Natural killer cell treated with Interleukin-12 subunit alpha and Interleukin-12 subunit beta and Interleukin-15 and Interleukin-18, amount 100 ng/mL, for 72 hours (primary cell): ENCODE results near the gene UBXN2A. TPM values are rescaled to one million over a fixed set of nuclear protein-coding genes. Genes with fewer than 3 reads are reported as not detected.
"Not testable (repeated sequence)": the region's sequence is repeated elsewhere in the genome, so short reads cannot be mapped to it uniquely, and the experiment has no call there.

Experiments used
- ATAC-seq, 2 donors: fragments of 150-1000 bp; cut with Tn5 transposase in 1 of 2; sonication (Bioruptor Pico), chemical (Tn5 transposase) in 1 of 2; 2 replicates each; pipeline ENCODE4 v1.10.0; 2021
- DNase-seq: peaks from one replicate; pipeline ENCODE4 v3.0.0; 2022; ENCODE audit warnings: low spot score
- H3K27ac Mint-ChIP-seq, 2 donors: 1 replicate in 1 of 2; 2 replicates in 1 of 2; pipeline ENCODE4 v1.8.0; 2022; ENCODE audit warnings: mixed read lengths in 2 of 2, mild to moderate bottlenecking in 1 of 2, moderate library complexity in 1 of 2
- H3K27me3 Mint-ChIP-seq, 2 donors: 1 replicate in 1 of 2; 2 replicates in 1 of 2; pipeline ENCODE4 v1.8.0; 2022; ENCODE audit warnings: mixed read lengths in 2 of 2
- H3K36me3 Mint-ChIP-seq: one replicate; pipeline ENCODE4 v1.8.0; 2022; ENCODE audit warnings: mixed read lengths
- H3K4me1 Mint-ChIP-seq, 2 donors: 1 replicate in 1 of 2; 2 replicates in 1 of 2; pipeline ENCODE4 v1.8.0; 2022; ENCODE audit warnings: low read depth in 2 of 2, mixed read lengths in 2 of 2, mild to moderate bottlenecking in 1 of 2
- H3K4me3 Mint-ChIP-seq: one replicate; pipeline ENCODE4 v1.8.0; 2022; ENCODE audit warnings: mixed read lengths
- H3K9me3 Mint-ChIP-seq: 2 replicates; pipeline ENCODE4 v1.8.0; 2022; ENCODE audit warnings: mixed read lengths
- total RNA-seq, 2 donors: library from RNA; stranded (reverse); gene quantifications; one replicate each; pipeline ENCODE4 v1.2.3, GENCODE V29; 2022

The UBXN2A gene
- total RNA-seq, 2 donors from 2014 or later: 11.2 to 14.1 TPM

GRCh38 chr2:24011250-24012104, 71.2 kb downstream of the UBXN2A start:
- H3K9me3 Mint-ChIP-seq: no peaks in the 10 kb centered on the region
- DNase-seq (no peak), ATAC-seq (no peak)
- H3K27me3 Mint-ChIP-seq: peaks cover 8 to 11% of the 10 kb centered on the region in 2 donors
- peak overlapping the region; percentile 11 for H3K4me3 Mint-ChIP-seq
- no peaks in the 10 kb centered on the region for H3K36me3 Mint-ChIP-seq
- H3K4me1 Mint-ChIP-seq: peaks cover 9 to 13% of the 10 kb centered on the region in 2 donors
- H3K27ac Mint-ChIP-seq: no peak overlapping the region

DNA sequence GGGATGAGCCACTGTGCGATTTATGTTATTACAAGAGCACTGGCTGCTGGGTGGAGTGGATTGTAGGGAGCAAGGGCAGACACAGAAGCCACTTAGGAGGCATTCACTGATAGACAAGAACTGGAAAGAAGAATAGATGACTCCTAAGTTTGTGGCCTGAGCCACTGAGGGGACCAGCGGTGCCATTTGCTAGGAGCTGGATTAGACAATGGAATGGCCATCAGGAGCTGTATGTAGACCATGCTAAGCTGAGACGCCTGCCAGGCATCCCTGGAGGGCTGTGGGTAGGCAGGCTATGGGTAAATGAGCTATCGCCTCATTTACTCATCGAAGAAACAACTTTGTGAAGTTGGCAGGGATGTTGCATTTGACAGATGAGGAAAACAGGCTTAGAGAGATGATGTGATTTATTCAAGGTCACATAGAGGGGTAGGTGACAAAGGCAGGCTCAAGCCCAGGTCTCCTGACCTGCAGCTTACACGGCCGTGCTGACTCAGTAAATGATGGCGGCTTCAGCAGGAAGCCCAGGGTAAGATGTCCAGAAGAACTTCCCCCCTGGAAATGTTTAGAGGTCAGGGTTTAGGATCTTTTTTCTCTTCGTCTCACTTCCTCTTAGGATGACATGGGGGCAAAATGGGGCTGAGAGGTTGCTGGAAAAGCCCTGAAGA, 72.4 kb downstream of the UBXN2A start:
- H3K9me3 Mint-ChIP-seq: no peaks in the 10 kb centered on the region
- no peaks in the 10 kb centered on the region for H3K36me3 Mint-ChIP-seq
- H3K4me3 Mint-ChIP-seq: no peak overlapping the region
- no peak for DNase-seq
- H3K4me1 Mint-ChIP-seq: peaks cover 9 to 13% of the 10 kb centered on the region in 2 donors
- H3K27ac Mint-ChIP-seq: no peak overlapping the region
- no peak for ATAC-seq
- peaks cover 8 to 11% of the 10 kb centered on the region in 2 donors for H3K27me3 Mint-ChIP-seq

DNA sequence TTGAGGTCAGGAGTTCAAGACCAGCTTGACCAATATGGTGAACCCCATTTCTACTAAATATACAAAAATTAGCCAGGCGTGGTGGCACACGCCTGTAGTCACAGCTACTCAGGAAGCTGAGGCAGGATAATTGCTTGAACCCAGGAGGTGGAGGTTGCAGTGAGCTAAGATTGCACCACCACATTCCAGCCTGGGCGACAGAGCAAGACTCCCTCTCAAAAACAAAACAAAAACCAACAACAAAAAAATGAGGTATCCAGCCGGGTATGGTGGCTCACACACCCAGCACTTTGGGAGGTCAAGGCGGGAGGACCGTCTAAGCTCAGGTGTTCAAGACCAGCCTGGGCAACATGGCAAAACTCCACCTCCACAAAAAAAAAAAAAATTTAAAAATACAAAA, 74.6 kb downstream of the UBXN2A start:
- peaks cover 9 to 13% of the 10 kb centered on the region in 2 donors for H3K4me1 Mint-ChIP-seq
- peaks cover 8 to 11% of the 10 kb centered on the region in 2 donors for H3K27me3 Mint-ChIP-seq
- H3K4me3 Mint-ChIP-seq, H3K27ac Mint-ChIP-seq, DNase-seq, H3K9me3 Mint-ChIP-seq, H3K36me3 Mint-ChIP-seq, ATAC-seq: not testable (repeated sequence)

DNA sequence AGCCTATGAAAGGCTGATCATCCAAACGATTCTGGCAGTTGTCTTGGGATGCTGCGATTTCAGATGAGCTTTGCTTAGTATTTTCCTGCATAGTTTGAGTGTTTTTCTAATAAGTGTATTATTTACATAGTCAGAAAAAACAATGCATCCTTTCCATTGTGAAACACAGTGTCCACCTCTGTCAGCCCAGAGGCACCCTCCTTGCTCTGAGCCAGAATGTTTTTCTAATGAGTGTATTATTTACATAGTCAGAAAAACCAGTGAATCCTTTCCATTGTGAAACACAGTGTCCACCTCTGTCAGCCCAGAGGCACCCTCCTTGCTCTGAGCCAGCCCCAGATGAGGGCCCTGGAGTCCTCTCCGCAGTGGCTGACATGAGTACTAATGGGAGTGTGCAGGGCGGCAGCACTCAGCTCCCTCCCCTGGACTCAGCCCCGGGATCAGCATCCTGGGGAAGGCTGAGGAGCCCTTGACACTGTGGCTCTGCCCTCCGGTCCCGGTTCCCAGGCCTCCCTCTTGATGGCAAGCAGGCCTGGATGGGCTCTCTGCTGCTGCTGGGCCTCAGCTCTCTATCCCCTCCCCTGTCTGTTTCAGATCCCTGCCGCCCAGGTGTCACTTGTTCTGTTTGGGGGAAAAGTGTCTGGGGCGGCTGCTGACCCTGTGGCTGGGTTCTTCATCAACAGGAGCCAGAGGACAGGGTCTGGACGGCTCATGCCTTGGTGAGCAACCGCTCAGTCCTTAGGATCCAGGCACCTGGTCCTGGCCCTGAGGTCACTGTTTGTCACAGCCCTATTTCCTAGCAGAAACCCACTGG, 75.5 kb downstream of the UBXN2A start:
- Mint-ChIP-seq H3K4me3 (no peak overlapping the region), H3K27ac (no peak overlapping the region), H3K9me3 (no peaks in the 10 kb centered on the region), H3K4me1 (peaks cover 9 to 11% of the 10 kb centered on the region in 2 donors), H3K27me3 (peaks cover 8 to 11% of the 10 kb centered on the region in 2 donors), H3K36me3 (no peaks in the 10 kb centered on the region)
- no peak for DNase-seq
- peak; percentile 15 to 44 for ATAC-seq

- no peaks in the 10 kb centered on the region for H3K36me3 Mint-ChIP-seq
Measured at GRCh38 chr2:24016376-24016761, 76.1 kb downstream of the UBXN2A start.

DNA sequence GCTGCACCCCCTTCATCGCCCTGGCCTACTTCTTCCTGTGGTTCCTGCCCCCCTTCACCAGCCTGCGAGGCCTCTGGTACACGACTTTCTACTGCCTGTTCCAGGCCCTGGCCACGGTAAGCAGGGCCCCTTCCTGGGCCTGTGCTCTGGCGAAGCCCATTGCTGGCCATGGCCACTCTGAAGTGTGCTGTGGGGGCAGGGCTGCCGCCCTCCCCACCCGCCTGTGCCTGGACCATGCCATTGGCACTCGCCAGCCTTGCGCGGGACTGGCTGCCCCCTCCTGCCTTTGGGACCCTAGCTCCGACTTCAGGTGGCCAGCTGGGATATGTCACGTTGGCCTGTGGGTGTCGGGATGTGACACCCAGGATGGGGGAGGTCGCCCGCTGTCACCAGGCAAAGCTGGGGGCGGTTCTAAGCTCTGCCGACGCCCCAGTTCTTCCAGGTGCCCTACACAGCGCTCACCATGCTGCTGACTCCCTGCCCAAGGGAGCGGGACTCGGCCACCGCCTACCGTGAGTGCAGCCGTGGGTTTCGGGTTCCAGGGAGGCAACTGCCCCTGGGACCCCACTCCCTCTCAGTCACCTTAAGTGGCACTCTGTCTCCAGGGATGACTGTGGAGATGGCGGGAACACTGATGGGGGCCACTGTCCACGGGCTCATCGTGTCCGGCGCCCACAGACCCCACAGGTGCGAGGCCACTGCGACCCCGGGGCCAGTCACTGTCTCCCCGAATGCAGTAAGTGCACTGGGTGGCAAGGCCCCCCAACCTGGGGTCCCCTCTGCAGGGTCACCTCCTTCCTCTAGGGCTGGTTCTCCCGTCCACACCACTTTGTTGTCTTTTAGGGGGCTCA, 76.8 kb downstream of the UBXN2A start:
- Mint-ChIP-seq H3K36me3 (no peaks in the 10 kb centered on the region), H3K27ac (no peak overlapping the region), H3K9me3 (no peaks in the 10 kb centered on the region), H3K4me3 (no peak overlapping the region), H3K4me1 (no peaks in the 10 kb centered on the region), H3K27me3 (peaks cover 0 to 8% of the 10 kb centered on the region in 2 donors)
- peak; percentile 11 to 15 for ATAC-seq
- DNase-seq: no peak

More at GRCh38 chr2:24016376-24016761, 76.1 kb downstream of the UBXN2A start:
- peaks cover 7 to 11% of the 10 kb centered on the region in 2 donors for H3K27me3 Mint-ChIP-seq
- ATAC-seq (peak; percentile 14 to 25), DNase-seq (no peak)
- peaks cover 5% of the 10 kb centered on the region in 2 donors for H3K4me1 Mint-ChIP-seq
- no peak overlapping the region for H3K27ac Mint-ChIP-seq
- no peak overlapping the region for H3K4me3 Mint-ChIP-seq
- H3K9me3 Mint-ChIP-seq: no peaks in the 10 kb centered on the region

- DNase-seq: no peak
- Mint-ChIP-seq H3K36me3 (no peaks in the 10 kb centered on the region), H3K4me3 (no peak overlapping the region), H3K4me1 (no peaks in the 10 kb centered on the region), H3K9me3 (no peaks in the 10 kb centered on the region), H3K27me3 (peaks cover 0 to 3% of the 10 kb centered on the region in 2 donors), H3K27ac (no peak overlapping the region)
- no peak for ATAC-seq
Measured at GRCh38 chr2:24017711-24018110, 77.4 kb downstream of the UBXN2A start.

GRCh38 chr2:24018241-24018640, 78.0 kb downstream of the UBXN2A start:
- Mint-ChIP-seq H3K4me1 (no peaks in the 10 kb centered on the region), H3K27me3 (peaks cover 0 to 2% of the 10 kb centered on the region in 2 donors), H3K4me3 (no peak overlapping the region), H3K9me3 (no peaks in the 10 kb centered on the region), H3K36me3 (no peaks in the 10 kb centered on the region), H3K27ac (no peak overlapping the region)
- ATAC-seq (no peak), DNase-seq (no peak)

DNA sequence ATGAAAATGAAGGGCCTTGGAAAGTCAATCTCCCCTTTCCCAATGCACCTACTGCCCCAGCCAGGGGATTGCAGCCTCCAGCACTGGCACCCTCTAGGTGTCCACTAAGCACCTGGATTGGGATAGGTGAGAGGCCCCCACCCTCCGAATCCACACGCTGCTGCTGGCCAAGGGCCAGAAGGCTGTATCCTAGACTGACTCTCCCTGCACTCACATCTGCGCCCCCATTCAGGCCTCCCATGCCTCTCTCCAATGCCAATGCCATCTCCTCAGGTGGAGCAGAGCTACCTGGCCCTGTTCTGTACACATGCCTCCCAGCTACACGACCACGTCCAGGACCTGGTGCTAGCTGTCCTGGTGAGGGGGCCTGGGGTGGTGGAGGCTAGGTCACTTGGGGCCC, 79.5 kb downstream of the UBXN2A start:
- no peak overlapping the region for H3K27ac Mint-ChIP-seq
- H3K9me3 Mint-ChIP-seq: no peaks in the 10 kb centered on the region
- no peaks in the 10 kb centered on the region for H3K36me3 Mint-ChIP-seq
- no peak for ATAC-seq
- H3K4me3 Mint-ChIP-seq: no peak overlapping the region
- H3K27me3 Mint-ChIP-seq: no peaks in the 10 kb centered on the region
- DNase-seq: no peak
- H3K4me1 Mint-ChIP-seq: peaks cover 0 to 4% of the 10 kb centered on the region in 2 donors

- H3K36me3 Mint-ChIP-seq: no peaks in the 10 kb centered on the region
- no peak overlapping the region for H3K4me3 Mint-ChIP-seq
- DNase-seq: no peak
- peaks cover 0 to 4% of the 10 kb centered on the region in 2 donors for H3K4me1 Mint-ChIP-seq
- no peaks in the 10 kb centered on the region for H3K9me3 Mint-ChIP-seq
- no peak for ATAC-seq
- H3K27me3 Mint-ChIP-seq: no peaks in the 10 kb centered on the region
- no peak overlapping the region for H3K27ac Mint-ChIP-seq
Measured at GRCh38 chr2:24020244-24020643, 80.0 kb downstream of the UBXN2A start.

GRCh38 chr2:24021122-24021998, 81.1 kb downstream of the UBXN2A start:
- H3K4me1 Mint-ChIP-seq: peaks cover 0 to 4% of the 10 kb centered on the region in 2 donors
- no peak overlapping the region for H3K27ac Mint-ChIP-seq
- no peaks in the 10 kb centered on the region for H3K36me3 Mint-ChIP-seq
- ATAC-seq (peak; percentile 46 to 52), DNase-seq (no peak)
- no peaks in the 10 kb centered on the region for H3K9me3 Mint-ChIP-seq
- H3K4me3 Mint-ChIP-seq: no peak overlapping the region
- H3K27me3 Mint-ChIP-seq: no peaks in the 10 kb centered on the region

DNA sequence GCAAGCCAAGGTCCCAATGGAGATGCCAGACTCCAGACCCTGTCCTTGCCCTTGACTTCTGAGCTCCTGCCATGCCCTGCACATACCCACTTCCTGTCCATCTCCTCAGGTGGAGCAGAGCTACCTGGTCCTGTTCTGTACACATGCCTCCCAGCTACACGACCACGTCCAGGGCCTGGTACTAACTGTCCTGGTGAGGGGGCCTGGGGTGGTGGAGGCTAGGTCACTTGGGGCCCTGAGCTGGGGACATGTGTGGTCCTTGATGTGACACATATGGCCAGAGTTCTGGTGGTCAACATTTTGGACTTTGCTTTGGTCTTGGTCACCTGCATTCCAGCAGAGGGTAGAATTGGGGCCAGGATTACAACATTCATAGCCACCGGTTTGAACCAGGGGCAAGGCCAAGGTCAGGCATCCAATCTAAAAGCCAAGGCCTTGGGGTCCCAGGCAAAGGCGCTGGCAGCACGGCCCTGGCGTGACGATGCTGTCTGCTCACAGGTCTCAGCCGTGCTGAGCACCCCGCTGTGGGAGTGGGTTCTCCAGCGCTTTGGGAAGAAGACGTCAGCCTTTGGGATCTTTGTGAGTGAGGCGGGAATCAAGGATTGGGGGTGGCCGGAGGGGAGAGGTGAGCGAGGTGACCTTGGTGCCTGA, 82.2 kb downstream of the UBXN2A start:
- peaks cover 0 to 4% of the 10 kb centered on the region in 2 donors for H3K4me1 Mint-ChIP-seq
- no peaks in the 10 kb centered on the region for H3K36me3 Mint-ChIP-seq
- no peak overlapping the region for H3K27ac Mint-ChIP-seq
- DNase-seq (no peak), ATAC-seq (no peak)
- H3K27me3 Mint-ChIP-seq: no peaks in the 10 kb centered on the region
- no peak overlapping the region for H3K4me3 Mint-ChIP-seq
- H3K9me3 Mint-ChIP-seq: no peaks in the 10 kb centered on the region
